WTC11 (cell line): ENCODE measurements around the gene NADK2. TPM values are rescaled to one million over a fixed set of nuclear protein-coding genes. Genes with fewer than 3 reads are reported as not detected.

ENCODE experiments used
- ATAC-seq: fragments of 200-7000 bp; cut with Tn5 transposase; 2 replicates; pipeline ENCODE4 v1.10.0; 2021; ENCODE audit warnings: mild to moderate bottlenecking, moderate library complexity
- CTCF ChIA-PET: fragments of 300-600 bp; sonication (Branson Sonifier 250); formaldehyde crosslinking; loops from one replicate; lab custom pipeline; 2021; ENCODE audit warnings: antibody characterized with exemption; lab: Charles Lee
- POLR2A ChIA-PET: fragments of 350-600 bp; sonication (Branson Sonifier 250); formaldehyde crosslinking; loops from one replicate; lab custom pipeline; 2021; ENCODE audit warnings: antibody characterized with exemption; lab: Charles Lee
- DNase-seq: peaks from one replicate; pipeline ENCODE4 v3.0.0; 2021; ENCODE audit warnings: low spot score
- H3K27ac Mint-ChIP-seq: 2 replicates; pipeline ENCODE4 v1.8.0; 2021; ENCODE audit warnings: mixed read lengths
- H3K27me3 Mint-ChIP-seq: 2 replicates; pipeline ENCODE4 v1.8.0; 2021; ENCODE audit warnings: low read depth, mild to moderate bottlenecking, moderate library complexity, mixed read lengths
- H3K36me3 Mint-ChIP-seq: 2 replicates; pipeline ENCODE4 v1.8.0; 2021; ENCODE audit warnings: mixed read lengths
- H3K4me1 Mint-ChIP-seq: 2 replicates; pipeline ENCODE4 v1.8.0; 2022; ENCODE audit warnings: mixed read lengths
- H3K4me3 Mint-ChIP-seq: 2 replicates; pipeline ENCODE4 v1.8.0; 2021; ENCODE audit warnings: mild to moderate bottlenecking, moderate library complexity, mixed read lengths
- H3K9me3 Mint-ChIP-seq: 2 replicates; pipeline ENCODE4 v1.8.0; 2021; ENCODE audit warnings: mixed read lengths
- CBFB ChIP-seq: sonication (generic); formaldehyde crosslinking; IDR thresholded peaks from 2 replicates; pipeline ENCODE4 v1.8.1; 2022; ENCODE audit warnings: mild to moderate bottlenecking, low read depth, missing genetic modification reagents
- CREM ChIP-seq: sonication (generic); formaldehyde crosslinking; IDR thresholded peaks from 2 replicates; pipeline ENCODE4 v1.8.1; 2022; ENCODE audit warnings: mild to moderate bottlenecking, missing genetic modification reagents, moderate library complexity
- ELF4 ChIP-seq: sonication (generic); formaldehyde crosslinking; IDR thresholded peaks from 2 replicates; pipeline ENCODE4 v1.8.1; 2022; ENCODE audit warnings: low read depth, mild to moderate bottlenecking, moderate library complexity, missing genetic modification reagents
- IRF2 ChIP-seq: sonication (generic); formaldehyde crosslinking; IDR thresholded peaks from 2 replicates; pipeline ENCODE4 v1.8.0; 2022; ENCODE audit warnings: low read depth, missing genetic modification reagents, borderline replicate concordance
- JUN ChIP-seq: sonication (generic); formaldehyde crosslinking; IDR thresholded peaks from 2 replicates; pipeline ENCODE4 v1.8.0; 2023; ENCODE audit warnings: mild to moderate bottlenecking, missing genetic modification reagents
- NR1H2 ChIP-seq: sonication (generic); formaldehyde crosslinking; IDR thresholded peaks from 2 replicates; pipeline ENCODE4 v1.9.0; 2021; ENCODE audit warnings: mild to moderate bottlenecking, moderate library complexity, missing genetic modification reagents
- TCF7 ChIP-seq: sonication (generic); formaldehyde crosslinking; IDR thresholded peaks from 2 replicates; pipeline ENCODE4 v1.8.0; 2022; ENCODE audit warnings: mild to moderate bottlenecking, low read depth, missing genetic modification reagents, moderate library complexity
- TEAD4 ChIP-seq: sonication (generic); formaldehyde crosslinking; IDR thresholded peaks from 2 replicates; pipeline ENCODE4 v1.8.0; 2022; ENCODE audit warnings: mild to moderate bottlenecking, missing genetic modification reagents
- ZMAT4 ChIP-seq: fragments of 250-450 bp; sonication (Bioruptor Pico); IDR thresholded peaks from 2 replicates; pipeline ENCODE4 v1.9.0; 2021; ENCODE audit warnings: mild to moderate bottlenecking
- ZNF121 ChIP-seq: sonication (generic); formaldehyde crosslinking; IDR thresholded peaks from 2 replicates; pipeline ENCODE4 v1.8.0; 2023; ENCODE audit warnings: missing genetic modification reagents
- ZNF232 ChIP-seq: sonication (generic); formaldehyde crosslinking; IDR thresholded peaks from 2 replicates; pipeline ENCODE4 v1.8.0; 2022; ENCODE audit warnings: mild to moderate bottlenecking, missing genetic modification reagents
- ZNF281 ChIP-seq: sonication (generic); formaldehyde crosslinking; IDR thresholded peaks from 2 replicates; pipeline ENCODE4 v1.8.0; 2023; ENCODE audit warnings: mild to moderate bottlenecking, missing genetic modification reagents
- ZNF317 ChIP-seq: sonication (generic); formaldehyde crosslinking; IDR thresholded peaks from 2 replicates; pipeline ENCODE4 v1.8.1; 2023; ENCODE audit warnings: low read depth, mild to moderate bottlenecking, moderate library complexity, missing genetic modification reagents, borderline replicate concordance
- ZNF671 ChIP-seq: fragments of 250-450 bp; sonication (Bioruptor Pico); IDR thresholded peaks from 2 replicates; pipeline ENCODE4 v1.8.0; 2021; ENCODE audit warnings: mild to moderate bottlenecking
- total RNA-seq: library from RNA; stranded (reverse); gene quantifications from 3 replicates; pipeline ENCODE4 v1.2.3, GENCODE V29; 2021
- TF ChIP-seq, protein P1 (sequence below): sonication (generic); formaldehyde crosslinking; IDR thresholded peaks from 2 replicates; pipeline ENCODE4 v1.8.1; 2023; ENCODE audit warnings: mild to moderate bottlenecking, missing genetic modification reagents, borderline replicate concordance
- TF ChIP-seq, protein P2 (sequence below): sonication (generic); formaldehyde crosslinking; IDR thresholded peaks from 2 replicates; pipeline ENCODE4 v1.8.1; 2023; ENCODE audit warnings: mild to moderate bottlenecking, moderate library complexity, missing genetic modification reagents
- TF ChIP-seq, protein P3 (sequence below): sonication (generic); formaldehyde crosslinking; conservative IDR thresholded peaks from 2 replicates; pipeline ENCODE4 v1.8.1; 2022; ENCODE audit warnings: mild to moderate bottlenecking, missing genetic modification reagents
- TF ChIP-seq, protein P4 (sequence below): sonication (generic); formaldehyde crosslinking; IDR thresholded peaks from 2 replicates; pipeline ENCODE4 v1.8.1; 2022; ENCODE audit warnings: mild to moderate bottlenecking, moderate library complexity, missing genetic modification reagents
- TF ChIP-seq, protein P5 (sequence below): sonication (generic); formaldehyde crosslinking; IDR thresholded peaks from 2 replicates; pipeline ENCODE4 v1.8.0; 2022; ENCODE audit warnings: mild to moderate bottlenecking, missing genetic modification reagents
- TF ChIP-seq, protein P6 (sequence below): fragments of 250-450 bp; sonication (Bioruptor Pico); IDR thresholded peaks from 2 replicates; pipeline ENCODE4 v1.8.0; 2021; ENCODE audit warnings: mild to moderate bottlenecking

Gene NADK2
- total RNA-seq, 1 experiment from 2014 or later, result 11.7 TPM

DNA sequence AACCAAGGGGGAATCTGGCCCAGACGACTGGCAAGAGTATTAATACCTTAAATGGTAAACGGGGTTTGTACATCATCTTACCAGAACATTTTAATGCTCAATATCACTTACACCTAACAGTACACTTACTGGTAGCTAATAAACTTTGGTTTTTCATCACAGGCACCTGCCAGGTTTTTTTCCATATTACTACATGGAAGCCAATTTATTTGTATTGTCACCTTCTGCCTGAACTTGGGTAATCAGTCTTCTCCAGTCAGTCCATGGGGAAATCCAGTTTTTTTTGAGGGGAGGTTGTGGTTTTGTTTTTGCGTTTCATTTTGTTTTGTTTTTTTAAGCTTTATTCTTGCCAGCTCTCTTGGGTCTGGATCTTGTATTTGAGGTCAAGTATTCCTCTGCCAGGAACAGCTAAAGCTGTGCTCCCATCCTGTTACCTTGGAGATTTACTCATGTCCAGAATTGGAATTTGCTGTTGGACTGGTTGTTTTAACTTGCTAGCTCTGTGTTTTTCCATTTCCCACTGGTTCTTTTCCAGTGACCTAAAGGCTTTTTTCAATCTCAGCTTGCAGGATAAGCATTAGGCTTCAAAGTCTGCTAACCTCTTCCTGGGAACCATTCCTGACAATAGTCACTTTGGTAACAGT lies 11.1 kb upstream of the NADK2 start:
- Mint-ChIP-seq H3K36me3 (no peaks in the 10 kb centered on the region), H3K4me3 (no peak overlapping the region), H3K9me3 (no peaks in the 10 kb centered on the region), H3K27me3 (no peaks in the 10 kb centered on the region), H3K27ac (no peak overlapping the region), H3K4me1 (peaks cover 3% of the 10 kb centered on the region; the same call in 1 of the 2 replicates)
- ATAC-seq (no peak), DNase-seq (no peak)
- ChIA-PET POLR2A (no interaction called here), CTCF (interaction anchor here (0.7 kb wide), 1 partner anchor 11 kb away, joined by 3 read pairs; no protein-coding TSS in a partner anchor)
- no peak for TF ChIP-seq CREM (CRISPR knock-in tag)
- TF ChIP-seq ZNF121, result no peak
- no peak for TF ChIP-seq ZNF671

- no peak for ATAC-seq
- H3K27ac Mint-ChIP-seq, result no peak overlapping the region
- peaks cover 3% of the 10 kb centered on the region; the same call in 1 of the 2 replicates for H3K4me1 Mint-ChIP-seq
- H3K27me3 Mint-ChIP-seq, result no peaks in the 10 kb centered on the region
- H3K9me3 Mint-ChIP-seq, result no peaks in the 10 kb centered on the region
- H3K36me3 Mint-ChIP-seq, result no peaks in the 10 kb centered on the region
- ChIA-PET CTCF (interaction anchor here (0.6 to 1.4 kb wide), 3 partner anchors 9 to 445 kb away, joined by 3 to 6 read pairs (median 4); partner anchors contain the start of gene NADK2), POLR2A (no interaction called here)
- H3K4me3 Mint-ChIP-seq, result no peak overlapping the region
- DNase-seq, result no peak
- no peak for TF ChIP-seq JUN (CRISPR knock-in tag)
- no peak for TF ChIP-seq CBFB
- TF ChIP-seq, protein P1, sequence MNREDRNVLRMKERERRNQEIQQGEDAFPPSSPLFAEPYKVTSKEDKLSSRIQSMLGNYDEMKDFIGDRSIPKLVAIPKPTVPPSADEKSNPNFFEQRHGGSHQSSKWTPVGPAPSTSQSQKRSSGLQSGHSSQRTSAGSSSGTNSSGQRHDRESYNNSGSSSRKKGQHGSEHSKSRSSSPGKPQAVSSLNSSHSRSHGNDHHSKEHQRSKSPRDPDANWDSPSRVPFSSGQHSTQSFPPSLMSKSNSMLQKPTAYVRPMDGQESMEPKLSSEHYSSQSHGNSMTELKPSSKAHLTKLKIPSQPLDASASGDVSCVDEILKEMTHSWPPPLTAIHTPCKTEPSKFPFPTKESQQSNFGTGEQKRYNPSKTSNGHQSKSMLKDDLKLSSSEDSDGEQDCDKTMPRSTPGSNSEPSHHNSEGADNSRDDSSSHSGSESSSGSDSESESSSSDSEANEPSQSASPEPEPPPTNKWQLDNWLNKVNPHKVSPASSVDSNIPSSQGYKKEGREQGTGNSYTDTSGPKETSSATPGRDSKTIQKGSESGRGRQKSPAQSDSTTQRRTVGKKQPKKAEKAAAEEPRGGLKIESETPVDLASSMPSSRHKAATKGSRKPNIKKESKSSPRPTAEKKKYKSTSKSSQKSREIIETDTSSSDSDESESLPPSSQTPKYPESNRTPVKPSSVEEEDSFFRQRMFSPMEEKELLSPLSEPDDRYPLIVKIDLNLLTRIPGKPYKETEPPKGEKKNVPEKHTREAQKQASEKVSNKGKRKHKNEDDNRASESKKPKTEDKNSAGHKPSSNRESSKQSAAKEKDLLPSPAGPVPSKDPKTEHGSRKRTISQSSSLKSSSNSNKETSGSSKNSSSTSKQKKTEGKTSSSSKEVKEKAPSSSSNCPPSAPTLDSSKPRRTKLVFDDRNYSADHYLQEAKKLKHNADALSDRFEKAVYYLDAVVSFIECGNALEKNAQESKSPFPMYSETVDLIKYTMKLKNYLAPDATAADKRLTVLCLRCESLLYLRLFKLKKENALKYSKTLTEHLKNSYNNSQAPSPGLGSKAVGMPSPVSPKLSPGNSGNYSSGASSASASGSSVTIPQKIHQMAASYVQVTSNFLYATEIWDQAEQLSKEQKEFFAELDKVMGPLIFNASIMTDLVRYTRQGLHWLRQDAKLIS (CRISPR knock-in tag), result no peak
- TF ChIP-seq TCF7, result no peak
- TF ChIP-seq, protein P2, sequence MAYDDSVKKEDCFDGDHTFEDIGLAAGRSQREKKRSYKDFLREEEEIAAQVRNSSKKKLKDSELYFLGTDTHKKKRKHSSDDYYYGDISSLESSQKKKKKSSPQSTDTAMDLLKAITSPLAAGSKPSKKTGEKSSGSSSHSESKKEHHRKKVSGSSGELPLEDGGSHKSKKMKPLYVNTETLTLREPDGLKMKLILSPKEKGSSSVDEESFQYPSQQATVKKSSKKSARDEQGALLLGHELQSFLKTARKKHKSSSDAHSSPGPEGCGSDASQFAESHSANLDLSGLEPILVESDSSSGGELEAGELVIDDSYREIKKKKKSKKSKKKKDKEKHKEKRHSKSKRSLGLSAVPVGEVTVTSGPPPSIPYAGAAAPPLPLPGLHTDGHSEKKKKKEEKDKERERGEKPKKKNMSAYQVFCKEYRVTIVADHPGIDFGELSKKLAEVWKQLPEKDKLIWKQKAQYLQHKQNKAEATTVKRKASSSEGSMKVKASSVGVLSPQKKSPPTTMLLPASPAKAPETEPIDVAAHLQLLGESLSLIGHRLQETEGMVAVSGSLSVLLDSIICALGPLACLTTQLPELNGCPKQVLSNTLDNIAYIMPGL (CRISPR knock-in tag), result no peak
- TF ChIP-seq, protein P3, sequence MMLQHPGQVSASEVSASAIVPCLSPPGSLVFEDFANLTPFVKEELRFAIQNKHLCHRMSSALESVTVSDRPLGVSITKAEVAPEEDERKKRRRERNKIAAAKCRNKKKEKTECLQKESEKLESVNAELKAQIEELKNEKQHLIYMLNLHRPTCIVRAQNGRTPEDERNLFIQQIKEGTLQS, result no peak
- TF ChIP-seq IRF2 (CRISPR knock-in tag), result no peak
- TF ChIP-seq, protein P4, sequence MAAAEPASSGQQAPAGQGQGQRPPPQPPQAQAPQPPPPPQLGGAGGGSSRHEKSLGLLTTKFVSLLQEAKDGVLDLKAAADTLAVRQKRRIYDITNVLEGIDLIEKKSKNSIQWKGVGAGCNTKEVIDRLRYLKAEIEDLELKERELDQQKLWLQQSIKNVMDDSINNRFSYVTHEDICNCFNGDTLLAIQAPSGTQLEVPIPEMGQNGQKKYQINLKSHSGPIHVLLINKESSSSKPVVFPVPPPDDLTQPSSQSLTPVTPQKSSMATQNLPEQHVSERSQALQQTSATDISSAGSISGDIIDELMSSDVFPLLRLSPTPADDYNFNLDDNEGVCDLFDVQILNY (CRISPR knock-in tag), result no peak
- no peak for TF ChIP-seq ZNF232 (CRISPR knock-in tag)
- no peak for TF ChIP-seq ZNF281 (CRISPR knock-in tag)
- no peak for TF ChIP-seq ZMAT4 (CRISPR knock-in tag)
- no peak for TF ChIP-seq TEAD4 (CRISPR knock-in tag)
- TF ChIP-seq ELF4, result no peak
- TF ChIP-seq, protein P5, sequence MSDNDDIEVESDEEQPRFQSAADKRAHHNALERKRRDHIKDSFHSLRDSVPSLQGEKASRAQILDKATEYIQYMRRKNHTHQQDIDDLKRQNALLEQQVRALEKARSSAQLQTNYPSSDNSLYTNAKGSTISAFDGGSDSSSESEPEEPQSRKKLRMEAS, result no peak
- TF ChIP-seq NR1H2 (CRISPR knock-in tag), result no peak
- TF ChIP-seq ZNF317 (CRISPR knock-in tag), result no peak
- TF ChIP-seq, protein P6, sequence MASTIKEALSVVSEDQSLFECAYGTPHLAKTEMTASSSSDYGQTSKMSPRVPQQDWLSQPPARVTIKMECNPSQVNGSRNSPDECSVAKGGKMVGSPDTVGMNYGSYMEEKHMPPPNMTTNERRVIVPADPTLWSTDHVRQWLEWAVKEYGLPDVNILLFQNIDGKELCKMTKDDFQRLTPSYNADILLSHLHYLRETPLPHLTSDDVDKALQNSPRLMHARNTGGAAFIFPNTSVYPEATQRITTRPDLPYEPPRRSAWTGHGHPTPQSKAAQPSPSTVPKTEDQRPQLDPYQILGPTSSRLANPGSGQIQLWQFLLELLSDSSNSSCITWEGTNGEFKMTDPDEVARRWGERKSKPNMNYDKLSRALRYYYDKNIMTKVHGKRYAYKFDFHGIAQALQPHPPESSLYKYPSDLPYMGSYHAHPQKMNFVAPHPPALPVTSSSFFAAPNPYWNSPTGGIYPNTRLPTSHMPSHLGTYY, result no peak
- TF ChIP-seq, all 79 proteins: peak for 0
These were observed 9.5 kb upstream of the NADK2 start for GRCh38 chr5:36251218-36251617.
